ENCODE data around the gene RCAN2.
"Not testable (repeated sequence)": the region's sequence is repeated elsewhere in the genome, so short reads cannot be mapped to it uniquely, and the experiment has no call there.

Gene RCAN2

DNA sequence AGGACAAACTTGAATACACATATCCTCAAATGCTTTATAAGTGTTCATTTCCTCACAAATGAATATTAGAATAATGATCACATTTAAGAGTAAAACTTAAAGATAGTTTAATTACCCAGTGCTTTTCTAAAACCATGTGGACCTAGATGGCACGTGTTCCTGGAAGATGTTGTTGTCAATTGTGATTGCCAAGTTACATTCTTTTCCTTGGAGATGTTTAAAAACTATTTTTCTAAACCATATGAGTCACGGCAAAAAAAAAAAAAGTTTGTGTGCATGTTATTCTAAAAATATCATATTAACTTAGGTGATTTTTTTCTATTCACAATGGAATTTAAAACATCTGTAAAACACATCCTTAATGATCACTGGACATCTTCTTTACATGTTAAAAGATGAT is 51.1 kb downstream of the RCAN2 start:
- no peak for DNase-seq (ENCODE audit: low read depth in 3 of 3)

DNA sequence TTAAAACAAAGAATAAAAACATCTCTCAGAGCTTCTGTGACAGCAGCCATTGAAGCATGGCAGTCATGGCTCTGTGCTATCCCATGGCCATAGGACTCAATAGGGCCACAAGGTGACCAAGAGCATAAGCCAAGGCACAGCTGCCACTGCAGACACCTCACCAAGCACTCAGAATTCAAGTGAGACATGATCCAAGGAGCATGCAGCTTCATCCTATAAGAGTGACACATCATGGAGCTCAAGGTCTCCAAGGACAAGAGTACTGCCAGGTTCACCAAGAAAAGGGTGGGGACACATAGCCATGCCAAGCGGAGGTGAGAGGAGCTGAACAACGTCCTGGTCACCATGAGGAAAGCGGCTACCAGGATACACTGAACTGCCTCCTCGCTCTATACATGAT is 53.0 kb downstream of the RCAN2 start:
- no peak for DNase-seq (ENCODE audit: low read depth in 3 of 3)

DNA sequence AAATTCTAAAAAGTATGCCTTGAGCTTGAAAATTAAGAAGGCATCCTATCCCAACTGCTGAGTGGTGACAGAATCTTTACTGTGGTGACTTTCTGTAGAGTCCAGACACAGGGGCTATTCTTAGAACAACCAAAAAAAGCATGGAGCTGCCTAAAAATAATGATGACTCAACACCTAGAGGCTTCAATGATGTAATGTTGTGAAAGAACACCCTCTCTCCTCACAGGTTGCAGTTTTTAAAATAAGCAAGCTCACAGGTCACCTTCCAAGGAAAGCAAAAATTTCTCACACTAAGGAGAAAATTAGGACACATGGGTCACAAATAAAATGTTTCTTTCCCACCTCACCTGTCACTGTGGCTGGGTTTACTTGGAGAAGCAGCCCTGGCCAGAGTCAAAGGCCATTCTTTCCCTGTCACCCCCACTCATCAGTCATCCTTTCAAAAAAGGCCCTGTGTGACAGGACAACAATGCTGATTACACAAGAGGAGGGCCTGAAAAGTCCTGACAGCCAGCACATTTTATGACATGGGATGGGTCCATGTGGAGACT is 53.5 kb downstream of the RCAN2 start:
- no peak for DNase-seq (ENCODE audit: low read depth in 3 of 3)

DNA sequence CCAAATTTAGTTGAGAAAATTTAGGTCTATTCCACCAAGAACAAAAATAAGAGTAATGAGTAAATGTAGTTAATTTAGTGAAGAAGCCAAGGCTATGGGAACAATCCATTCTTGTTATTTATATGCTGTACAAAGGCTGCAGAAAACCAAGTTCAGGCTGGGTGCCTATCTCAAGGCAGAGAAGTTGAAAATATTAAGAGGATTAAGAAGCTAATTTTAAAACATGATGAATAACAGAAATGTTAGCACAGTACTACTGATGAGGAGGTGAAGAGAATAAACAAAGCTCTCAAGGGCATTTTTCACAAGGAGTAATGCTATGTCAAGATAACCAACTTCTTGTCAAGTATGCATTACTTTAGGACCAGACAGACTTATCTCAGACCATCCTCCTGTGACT is 68.6 kb downstream of the RCAN2 start:
- no peak for DNase-seq (ENCODE audit: low read depth in 3 of 3)

DNA sequence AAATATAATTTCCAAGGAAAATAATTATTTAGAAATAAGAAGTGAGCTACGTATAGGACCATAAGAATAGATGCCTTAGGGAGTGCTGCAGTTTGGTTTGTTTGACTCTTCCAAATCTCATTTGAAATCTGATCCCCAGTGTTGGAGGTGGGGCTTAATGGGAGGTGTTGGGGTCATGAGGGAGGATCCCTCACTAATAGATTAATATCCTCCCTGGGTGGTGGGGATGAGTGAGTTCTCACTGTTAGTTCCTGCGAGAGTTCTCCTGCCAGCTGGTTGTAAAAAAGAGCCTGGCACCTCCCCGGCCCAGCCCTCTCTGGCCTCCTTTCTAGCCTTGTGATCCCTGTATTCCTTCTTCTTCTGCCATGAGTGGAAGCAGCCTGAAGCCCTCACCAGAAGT is 69.3 kb downstream of the RCAN2 start:
- no peak for DNase-seq (ENCODE audit: low read depth in 3 of 3)

DNA sequence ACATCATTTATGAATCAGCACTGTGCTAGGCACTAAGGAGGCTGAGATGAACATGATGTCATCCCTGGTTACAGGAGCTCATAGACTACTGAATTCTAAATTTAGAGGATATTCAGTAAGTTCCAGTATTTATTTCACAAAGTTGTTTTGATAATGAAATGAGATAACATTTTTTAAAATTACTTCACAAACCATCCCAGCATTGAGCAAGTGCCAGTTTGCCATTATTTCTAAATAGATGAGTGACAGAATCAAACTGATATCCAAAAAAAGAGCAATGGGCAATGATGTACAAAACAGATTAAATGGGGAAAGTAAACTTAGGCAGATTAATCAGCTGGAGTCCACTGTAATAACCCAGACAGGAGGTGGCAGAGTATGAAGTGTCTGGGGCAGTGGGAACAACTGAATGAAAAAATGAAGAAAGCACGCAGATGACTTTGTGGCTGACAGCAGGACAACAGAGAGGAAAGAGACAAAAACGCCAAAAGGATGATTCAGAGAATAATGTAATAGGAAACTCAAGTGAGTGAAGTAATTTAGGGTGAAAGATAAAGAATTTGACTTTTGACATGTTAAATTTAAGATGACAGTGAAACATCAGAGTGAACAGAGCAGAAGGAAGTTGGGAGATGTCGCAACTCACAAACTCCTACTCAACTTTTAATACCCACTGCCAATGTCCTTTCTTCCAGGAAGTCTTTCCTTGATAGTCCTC is 70.2 kb downstream of the RCAN2 start:
- DNase-seq (ENCODE audit: low read depth in 3 of 3): no peak

DNA sequence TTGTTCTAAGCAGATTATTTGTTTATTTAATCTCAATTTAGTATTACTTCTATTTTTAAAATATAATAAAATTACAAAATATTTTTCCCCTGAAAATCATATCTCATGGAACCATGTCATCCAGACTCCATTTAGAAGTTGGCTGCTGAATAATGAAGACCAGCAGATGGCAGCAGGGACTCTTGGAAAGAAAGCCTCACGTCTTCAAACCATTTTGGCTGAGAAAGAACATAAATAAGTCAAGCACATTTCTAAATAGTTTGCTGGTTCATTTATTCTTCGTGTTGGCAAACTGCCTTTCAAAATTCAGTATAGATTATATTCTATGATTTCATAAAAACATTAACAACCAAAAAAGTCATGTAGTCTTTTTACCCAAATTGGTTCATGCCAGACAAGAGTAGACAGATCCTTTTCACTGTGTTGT is 71.7 kb downstream of the RCAN2 start:
- peak in 1 of 3 donors; percentile 6 for DNase-seq (ENCODE audit: low read depth in 3 of 3)

DNA sequence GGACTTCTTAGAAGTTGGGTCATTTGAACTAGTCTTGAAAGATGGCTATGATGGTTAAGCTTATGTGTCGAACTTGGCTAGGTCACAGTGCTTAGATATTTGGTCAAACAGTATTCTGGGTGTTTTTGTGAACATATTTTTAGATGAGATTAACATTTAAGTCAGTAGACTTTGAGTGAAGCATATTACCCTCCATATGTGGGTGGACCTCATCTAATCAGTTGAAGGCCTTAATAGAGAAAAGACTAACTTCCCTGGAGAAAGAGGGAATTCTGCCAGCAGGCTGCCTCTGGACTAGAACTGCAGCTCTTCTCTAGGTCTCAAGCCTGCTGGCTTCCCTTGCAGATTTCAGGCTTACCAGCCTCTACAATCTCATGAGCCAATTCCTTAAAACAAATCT is 76.9 kb downstream of the RCAN2 start:
- DNase-seq (ENCODE audit: low read depth in 3 of 3): no peak

DNA sequence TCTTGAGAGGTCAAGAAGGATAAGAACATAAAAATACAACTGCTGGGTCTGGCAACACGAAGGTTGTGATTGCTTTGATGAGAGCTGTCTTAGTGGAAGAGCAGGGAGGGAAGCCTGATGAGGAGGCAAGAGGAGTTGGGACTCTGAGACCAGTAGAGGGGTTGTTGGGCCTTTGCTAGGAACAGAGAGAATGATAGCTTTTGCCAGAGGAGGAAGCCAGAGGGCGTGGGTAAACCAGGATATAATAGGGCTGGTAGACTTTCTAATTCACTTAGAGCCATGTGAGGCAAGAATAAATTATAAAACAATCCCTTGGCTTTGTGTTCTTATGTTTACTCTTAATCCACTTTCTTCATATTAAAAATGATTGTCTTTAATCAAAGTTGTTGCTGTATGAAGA is 78.6 kb downstream of the RCAN2 start:
- no peak for DNase-seq (ENCODE audit: low read depth in 3 of 3)

DNA sequence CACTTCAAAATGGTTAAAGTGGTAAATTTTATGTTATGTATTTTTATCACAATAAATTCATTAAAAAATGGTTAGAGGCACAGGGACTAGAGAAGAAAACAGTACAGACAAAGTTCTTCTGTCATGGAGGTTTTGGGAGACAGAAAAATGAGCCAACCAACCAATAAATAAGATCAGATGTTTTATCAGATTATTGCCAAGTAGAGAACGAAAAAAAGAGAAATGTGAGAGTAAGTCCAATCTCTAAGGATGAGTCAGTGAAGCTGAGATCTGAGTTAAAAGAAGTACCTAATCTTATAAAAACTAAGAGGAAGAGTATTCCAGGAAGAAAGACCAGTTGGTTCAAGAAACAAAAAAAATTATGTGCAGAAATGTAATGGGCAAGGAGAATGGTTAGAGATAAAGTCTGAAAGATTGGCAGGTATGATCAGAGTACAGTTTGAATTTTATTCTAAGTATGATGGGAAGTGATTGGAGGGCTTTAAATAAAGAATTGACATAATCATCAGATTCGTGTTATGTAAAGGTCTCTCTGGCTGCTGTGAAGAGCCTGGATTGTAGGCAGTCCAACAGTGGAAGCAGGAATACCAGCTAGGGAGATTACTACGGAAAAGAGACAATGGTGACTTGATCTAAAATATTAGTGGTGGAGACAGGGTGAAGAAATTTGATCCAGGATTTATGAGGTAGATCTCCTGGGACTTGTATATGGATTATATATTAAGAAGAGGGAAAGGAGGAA is 79.6 kb downstream of the RCAN2 start:
- DNase-seq (ENCODE audit: low read depth in 3 of 3): no peak

DNA sequence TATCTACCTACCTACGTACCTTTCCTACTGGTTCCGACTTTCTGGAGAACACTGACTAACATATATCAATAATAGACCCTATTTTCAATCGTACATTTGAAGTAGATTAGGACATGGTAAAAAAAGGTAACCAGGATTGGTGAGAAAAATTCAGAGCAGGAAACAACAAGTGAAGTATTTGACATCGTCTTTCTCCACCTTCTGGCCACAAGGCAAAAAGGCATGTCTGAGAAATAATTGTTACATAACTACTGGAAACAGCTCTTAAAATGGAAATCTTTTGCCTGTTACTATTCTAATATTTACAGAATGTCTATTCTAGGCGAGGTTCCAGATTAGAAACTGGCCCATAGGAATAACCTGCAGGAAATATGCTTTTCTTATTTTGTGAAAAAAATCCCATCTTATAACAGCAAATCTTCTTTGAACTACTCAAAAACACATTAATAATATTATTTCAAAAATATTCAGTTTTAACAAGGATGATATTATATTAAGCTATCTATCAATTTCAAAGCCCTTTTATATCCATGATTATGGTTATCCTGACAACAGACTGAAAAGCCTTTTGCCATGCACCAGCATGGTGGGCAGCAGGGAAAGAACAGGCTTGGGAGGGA is 80.8 kb downstream of the RCAN2 start:
- DNase-seq (ENCODE audit: low read depth in 3 of 3): no peak

DNA sequence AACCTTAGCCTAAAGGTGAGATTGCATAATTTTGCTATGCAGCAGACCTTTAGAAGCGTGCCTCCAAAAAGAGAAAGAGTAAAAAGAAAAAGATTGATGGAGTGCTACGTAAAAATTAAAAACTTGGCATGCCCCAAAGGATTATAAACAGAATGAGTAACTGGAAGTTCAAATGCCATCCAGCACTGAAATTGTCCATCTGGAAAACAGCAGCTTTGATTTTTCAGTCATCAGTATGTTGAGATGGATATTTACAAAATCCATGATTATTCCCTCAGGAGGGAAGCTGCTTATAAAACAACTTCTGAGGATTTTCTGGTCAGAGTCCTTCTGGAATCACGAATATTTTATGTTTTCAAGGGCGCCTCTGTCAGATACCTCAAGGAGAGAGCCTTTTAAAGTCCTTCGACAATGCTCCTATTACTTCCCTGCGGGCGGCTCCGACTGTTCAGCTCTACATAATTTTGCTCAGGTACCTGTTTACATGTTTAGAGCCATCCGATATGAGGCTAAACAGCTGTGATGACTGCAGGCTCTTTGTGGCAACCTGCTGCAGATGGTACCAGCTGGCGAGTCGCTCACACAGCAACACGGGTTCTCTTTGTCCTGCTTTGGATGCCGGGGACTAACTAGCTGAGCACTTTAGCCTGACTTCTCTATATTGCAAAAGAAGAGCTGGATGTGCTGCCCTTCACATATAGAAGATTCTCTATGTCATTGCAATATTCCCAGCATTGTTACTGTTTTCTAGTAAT is 83.3 kb downstream of the RCAN2 start:
- DNase-seq (ENCODE audit: low read depth in 3 of 3): no peak

DNA sequence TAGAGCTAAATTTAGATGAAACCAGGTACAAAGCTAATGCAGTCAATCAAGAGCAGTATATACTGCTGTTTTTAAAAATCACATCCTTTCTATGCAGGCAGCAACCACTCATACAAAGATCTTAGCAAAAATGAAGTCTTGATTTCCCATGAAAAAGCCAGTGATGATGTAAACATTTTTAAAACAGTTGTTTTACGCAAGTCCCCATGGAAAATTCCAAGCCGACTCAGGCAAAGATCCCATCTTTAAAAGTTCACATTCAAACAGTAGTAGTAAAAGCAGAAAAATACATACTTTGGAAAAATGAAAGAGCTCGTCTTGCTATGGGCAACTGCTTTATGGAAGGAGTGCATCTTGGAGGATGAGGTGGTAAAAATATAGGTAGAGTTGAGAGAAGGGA is 84.0 kb downstream of the RCAN2 start:
- DNase-seq (ENCODE audit: low read depth in 3 of 3): no peak

DNA sequence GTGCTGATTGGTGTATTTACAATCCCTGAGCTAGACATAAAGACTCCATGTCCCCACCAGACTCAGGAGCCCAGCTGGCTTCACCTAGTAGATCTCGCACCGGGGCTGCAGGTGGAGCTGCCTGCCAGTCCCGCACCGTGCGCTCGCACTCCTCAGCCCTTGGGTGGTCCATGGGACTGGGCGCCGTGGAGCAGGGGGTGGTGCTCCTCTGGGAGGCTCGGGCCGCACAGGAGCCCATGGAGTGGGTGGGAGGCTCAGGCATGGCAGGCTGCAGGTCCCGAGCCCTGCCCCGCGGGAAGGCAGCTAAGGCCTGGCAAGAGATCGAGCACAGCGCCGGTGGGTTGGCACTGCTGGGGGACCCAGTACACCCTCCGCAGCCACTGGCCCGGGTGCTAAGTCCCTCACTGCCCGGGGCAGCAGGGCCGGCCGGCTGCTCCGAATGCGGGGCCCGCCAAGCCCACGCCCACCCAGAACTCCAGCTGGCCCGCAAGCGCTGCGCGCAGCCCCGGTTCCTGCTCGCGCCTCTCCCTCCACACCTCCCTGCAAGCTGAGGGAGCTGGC is 85.5 kb downstream of the RCAN2 start:
- not testable (repeated sequence) for DNase-seq (ENCODE audit: low read depth in 3 of 3)

DNA sequence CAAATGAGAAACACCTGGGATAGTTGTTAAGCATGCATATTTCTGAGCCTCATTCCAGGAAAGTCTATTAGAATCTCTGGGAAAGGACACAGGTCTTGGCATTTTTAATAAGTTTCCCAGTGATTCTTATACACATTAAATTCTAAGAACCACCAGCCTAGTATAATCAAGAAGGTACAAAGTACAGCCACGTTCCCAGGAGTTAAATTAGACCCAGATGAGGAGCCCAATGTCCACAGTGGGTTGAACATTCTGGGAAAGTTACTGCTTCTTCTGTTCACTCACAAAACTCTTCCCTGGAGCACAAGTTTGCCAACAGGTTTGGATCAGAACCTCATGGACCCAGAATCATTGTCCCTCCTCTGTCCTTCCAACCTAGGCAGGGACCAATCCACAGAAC is 90.4 kb downstream of the RCAN2 start:
- DNase-seq (ENCODE audit: low read depth in 3 of 3): no peak

DNA sequence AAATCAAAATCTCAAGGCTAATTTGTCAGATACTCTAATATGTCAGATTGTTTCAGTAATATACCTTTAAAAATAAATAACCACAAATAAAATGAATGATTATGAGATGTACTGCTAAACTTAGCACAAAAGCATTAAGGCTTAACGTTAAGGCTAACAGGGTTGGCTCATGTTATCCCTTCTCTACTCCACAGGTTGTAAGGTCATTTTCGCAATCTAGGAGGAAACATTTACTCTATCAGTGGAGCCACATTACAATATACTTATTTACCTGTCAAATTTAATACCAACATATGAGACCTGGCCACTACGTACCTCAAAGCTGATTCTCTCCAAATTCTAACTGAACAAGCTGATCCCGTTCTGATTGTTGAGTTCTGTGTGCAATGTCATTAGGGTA is 95.7 kb downstream of the RCAN2 start:
- no peak for DNase-seq (ENCODE audit: low read depth in 3 of 3)

DNA sequence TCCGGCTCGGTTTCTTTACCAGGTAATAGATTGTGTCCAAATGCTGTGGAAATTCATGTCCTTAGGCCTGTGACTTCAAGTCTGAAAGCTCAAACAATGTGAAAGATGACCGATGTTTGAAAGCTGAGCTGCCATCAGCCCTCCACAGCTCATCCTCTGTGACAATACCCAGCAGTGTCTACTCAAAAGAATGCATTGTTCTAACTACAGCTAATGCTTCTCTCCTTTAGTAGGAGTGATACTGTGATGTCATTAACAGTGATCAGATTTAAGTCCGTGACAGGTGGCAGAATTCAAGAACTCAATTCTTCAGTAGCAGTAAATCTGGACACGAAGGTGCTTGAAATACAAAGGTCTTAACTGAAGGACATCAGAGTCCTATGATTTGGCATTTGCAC is 97.3 kb downstream of the RCAN2 start:
- DNase-seq (ENCODE audit: low read depth in 3 of 3): no peak

DNA sequence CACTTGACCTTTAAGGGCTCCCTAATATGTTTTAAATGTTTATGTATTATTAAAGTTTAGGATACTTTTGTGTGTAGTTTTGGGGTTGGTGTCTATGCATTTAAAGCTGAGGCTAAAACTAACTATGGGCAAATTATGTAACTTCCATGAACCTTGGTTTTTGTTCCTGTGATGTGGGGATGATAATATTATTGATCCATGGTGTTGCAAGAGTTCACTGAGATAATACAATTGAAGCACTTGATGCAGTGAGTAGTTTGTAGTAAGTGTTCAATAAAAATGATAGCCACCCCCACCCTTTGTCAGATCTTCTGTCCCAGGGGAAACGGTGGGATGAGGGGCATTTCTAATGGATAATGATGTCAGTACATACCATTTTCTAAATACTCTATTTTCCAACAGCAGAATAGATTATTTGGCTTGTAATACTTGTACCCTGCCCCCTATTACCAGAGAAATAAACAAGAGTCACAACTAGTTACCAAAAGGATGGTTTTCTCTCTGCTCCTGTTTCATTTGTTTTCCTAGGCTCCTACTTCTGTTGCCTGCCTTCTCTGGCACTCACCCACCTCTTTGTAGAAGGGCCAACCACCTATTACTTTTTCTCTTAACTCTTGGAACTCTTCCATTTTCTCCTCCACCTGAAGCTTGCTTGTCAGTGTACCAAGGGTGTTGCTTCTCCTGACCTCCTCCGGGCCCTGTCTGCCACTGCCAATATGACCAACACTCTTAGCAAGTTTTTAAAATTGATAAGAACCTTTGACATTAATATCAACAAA is 97.9 kb downstream of the RCAN2 start:
- DNase-seq (ENCODE audit: low read depth in 3 of 3): no peak

DNA sequence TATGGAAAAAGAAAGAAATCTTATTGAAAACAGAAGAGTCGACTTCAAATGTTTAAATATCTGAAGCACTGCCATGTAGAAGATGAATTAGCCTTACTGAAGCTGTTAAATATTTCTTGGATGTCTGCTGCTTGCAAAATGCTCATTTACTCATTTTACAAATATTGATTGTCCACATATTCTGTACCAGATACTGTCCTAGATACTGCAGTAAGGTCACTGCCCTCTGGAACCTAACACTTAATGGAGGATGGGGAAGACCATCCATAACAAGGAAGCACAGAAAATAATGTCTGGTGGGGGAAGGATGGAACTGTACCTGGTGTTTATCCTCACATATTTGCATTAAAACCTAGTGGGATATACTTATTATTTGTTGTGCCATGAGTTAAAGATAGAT is 99.0 kb downstream of the RCAN2 start:
- DNase-seq (ENCODE audit: low read depth in 3 of 3): no peak

DNA sequence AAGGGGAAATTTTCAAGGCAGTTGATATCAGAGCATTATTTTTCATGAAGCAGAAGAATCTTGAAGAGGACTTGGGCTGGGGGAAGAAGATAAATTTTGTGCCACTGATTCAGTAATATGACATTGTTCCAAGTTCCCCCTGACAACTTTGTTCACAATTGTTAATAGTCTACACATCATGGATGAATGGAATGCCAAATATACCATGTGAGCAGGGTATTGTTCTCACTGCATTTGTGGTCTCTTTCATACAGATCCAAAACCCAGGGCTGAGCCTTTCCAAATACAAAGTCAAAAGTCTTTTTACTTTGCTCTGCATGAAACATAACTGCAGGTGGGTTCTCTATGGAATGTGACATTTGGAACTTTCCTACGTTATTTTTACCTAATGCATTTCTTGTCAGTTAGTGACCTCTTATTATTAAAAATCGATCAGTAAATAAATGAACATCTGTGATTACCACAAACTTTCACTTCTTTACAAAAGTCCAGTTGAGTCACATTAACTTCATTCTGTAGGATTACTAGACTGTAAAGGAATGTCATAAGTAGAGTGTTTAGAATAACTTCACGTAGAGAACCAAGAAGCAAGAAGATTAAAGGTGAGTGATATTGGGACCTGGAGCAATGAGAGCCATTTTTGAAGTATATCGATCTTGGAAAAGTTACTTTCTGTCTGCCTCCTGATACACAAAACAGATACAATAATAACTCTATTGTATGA is 100.9 kb downstream of the RCAN2 start:
- no peak for DNase-seq (ENCODE audit: low read depth in 3 of 3)
